SK-N-SH (cell line): ENCODE measurements around the gene DAB2IP. TPM values are rescaled to one million over a fixed set of nuclear protein-coding genes. Genes with fewer than 3 reads are reported as not detected.

Source experiments
- CTCF ChIA-PET: fragments of 300-600, 350-600 bp; formaldehyde crosslinking; extraction: SDS; loops from one replicate; lab custom pipeline; 2021; lab: Yijun Ruan, JAX
- POLR2A ChIA-PET: fragments of 350-600 bp; sonication (Branson Sonifier 250); formaldehyde crosslinking; extraction: SDS; loops from one replicate; lab custom pipeline; 2020; ENCODE audit warnings: antibody characterized with exemption, inconsistent platforms; lab: Yijun Ruan, JAX
- DNase-seq: peaks from one replicate; pipeline ENCODE4 v3.0.0; 2012
- H2AFZ ChIP-seq: fragments of 200-600 bp; sonication (generic); 2 replicates; pipeline ENCODE4 v1.8.1; 2016; ENCODE audit warnings: antibody characterized with exemption, mild to moderate bottlenecking, low read depth
- H3F3A ChIP-seq: fragments of 200-600 bp; sonication (generic); replicated peaks from 2 replicates; pipeline ENCODE3; 2016; ENCODE audit warnings: antibody characterized with exemption, mild to moderate bottlenecking; ENCODE audit not compliant: insufficient read depth
- H3K27ac ChIP-seq, 2 experiments: fragments of 200-500 bp in 1 of 2; fragments of 200-600 bp in 1 of 2; sonication (Bioruptor generic) in 1 of 2; sonication (generic), shearing (Covaris generic) in 1 of 2; 2 replicates each; pipeline versions ENCODE4 v1.5.1 to v1.6.1; 2014 to 2016; ENCODE audit warnings: low read depth in 2 of 2, inconsistent platforms in 1 of 2, low read length in 1 of 2, mild to moderate bottlenecking in 1 of 2, mixed read lengths in 1 of 2
- H3K27me3 ChIP-seq: fragments of 200-600 bp; sonication (generic), shearing (Covaris generic); 2 replicates; pipeline ENCODE4 v1.6.1; 2016; ENCODE audit warnings: mixed run types; ENCODE audit not compliant: insufficient read depth
- H3K36me3 ChIP-seq, 2 experiments: fragments of 200-500 bp in 1 of 2; fragments of 200-600 bp in 1 of 2; sonication (Bioruptor generic) in 1 of 2; sonication (generic) in 1 of 2; replicated peaks in 1 of 2; 2 replicates each; pipeline versions ENCODE3 to v1.5.1; 2014 to 2016; ENCODE audit warnings: low read length in 1 of 2, mild to moderate bottlenecking in 1 of 2; ENCODE audit not compliant: insufficient read depth in 2 of 2, control insufficient read depth in 1 of 2
- H3K4me1 ChIP-seq, 2 experiments: fragments of 200-500 bp in 1 of 2; fragments of 200-600 bp in 1 of 2; sonication (Bioruptor generic) in 1 of 2; sonication (generic), shearing (Covaris generic) in 1 of 2; 2 replicates each; pipeline versions ENCODE4 v1.5.1 to v1.6.1; 2014 to 2016; ENCODE audit warnings: low read depth in 1 of 2, low read length in 1 of 2, mixed run types in 1 of 2; ENCODE audit not compliant: insufficient read depth in 2 of 2, control insufficient read depth in 1 of 2
- H3K4me2 ChIP-seq: fragments of 200-600 bp; sonication (generic), shearing (Covaris generic); 2 replicates; pipeline ENCODE4 v1.6.1; 2017; ENCODE audit warnings: mixed run types
- H3K4me3 ChIP-seq, 2 experiments: fragments of 200-500 bp in 1 of 2; fragments of 200-600 bp in 1 of 2; sonication (Bioruptor generic) in 1 of 2; sonication (generic), shearing (Covaris generic) in 1 of 2; 2 replicates each; pipeline versions ENCODE4 v1.5.1 to v1.8.1; 2014 to 2016; ENCODE audit warnings: low read depth in 2 of 2, inconsistent platforms in 1 of 2, low read length in 1 of 2, mild to moderate bottlenecking in 1 of 2, mixed read lengths in 1 of 2, moderate library complexity in 1 of 2
- H3K79me2 ChIP-seq: fragments of 200-600 bp; sonication (generic); 2 replicates; pipeline ENCODE4 v1.8.1; 2017; ENCODE audit warnings: mild to moderate bottlenecking; ENCODE audit not compliant: insufficient read depth
- H3K9ac ChIP-seq: fragments of 200-600 bp; sonication (generic); 2 replicates; pipeline ENCODE4 v1.6.1; 2017; ENCODE audit warnings: mixed run types
- H3K9me2 ChIP-seq: fragments of 200-600 bp; sonication (generic); 2 replicates; pipeline ENCODE4 v1.6.1; 2017; ENCODE audit warnings: mixed run types
- H3K9me3 ChIP-seq: fragments of 200-600 bp; sonication (generic); 2 replicates; pipeline ENCODE4 v1.6.1; 2017; ENCODE audit warnings: mixed run types, mild to moderate bottlenecking, moderate library complexity
- H4K20me1 ChIP-seq: fragments of 200-600 bp; sonication (generic); 2 replicates; pipeline ENCODE4 v1.6.1; 2017; ENCODE audit warnings: mild to moderate bottlenecking, mixed run types; ENCODE audit not compliant: insufficient read depth
- EP300 ChIP-seq, 2 experiments: IDR thresholded peaks; 2 replicates each; pipeline versions ENCODE4 v1.4.0 to v1.6.1; 2012; ENCODE audit warnings: borderline replicate concordance in 1 of 2, low read depth in 1 of 2, low read length in 1 of 2
- EZH2phosphoT487 ChIP-seq: fragments of 200-600 bp; sonication (generic); IDR thresholded peaks from 2 replicates; pipeline ENCODE4 v1.6.1; 2017; ENCODE audit warnings: low read depth, mixed run types, mild to moderate bottlenecking, antibody characterized with exemption, moderate library complexity, borderline replicate concordance
- FOXM1 ChIP-seq: IDR thresholded peaks from 2 replicates; pipeline ENCODE4 v1.4.0; 2012; ENCODE audit warnings: low read depth, mild to moderate bottlenecking
- GATA2 ChIP-seq: sonication (generic); formaldehyde crosslinking; IDR thresholded peaks from 2 replicates; pipeline ENCODE4 v1.5.0; 2020; ENCODE audit warnings: mild to moderate bottlenecking, missing genetic modification reagents
- MXI1 ChIP-seq: IDR thresholded peaks from 2 replicates; pipeline ENCODE4 v1.6.1; 2012; ENCODE audit warnings: mild to moderate bottlenecking, low read depth, low read length, improper control_type of control experiment
- RAD21 ChIP-seq: IDR thresholded peaks from 2 replicates; pipeline ENCODE4 v1.6.1; 2012; ENCODE audit warnings: mild to moderate bottlenecking, low read length
- RFX5 ChIP-seq: IDR thresholded peaks from 2 replicates; pipeline ENCODE4 v1.6.1; 2012; ENCODE audit warnings: mild to moderate bottlenecking, improper control_type of control experiment, low read length
- RXRA ChIP-seq: IDR thresholded peaks from 2 replicates; pipeline ENCODE4 v1.4.0; 2012; ENCODE audit warnings: low read depth, mild to moderate bottlenecking, borderline replicate concordance
- TAF1 ChIP-seq: IDR thresholded peaks from 2 replicates; pipeline ENCODE4 v1.6.1; 2012; ENCODE audit warnings: low read depth, mild to moderate bottlenecking, low read length, moderate library complexity, borderline replicate concordance
- TEAD4 ChIP-seq: IDR thresholded peaks from 2 replicates; pipeline ENCODE4 v1.4.0; 2012; ENCODE audit warnings: mild to moderate bottlenecking, borderline replicate concordance; ENCODE audit not compliant: insufficient read depth
- YY1 ChIP-seq: IDR thresholded peaks from 2 replicates; pipeline ENCODE4 v1.4.0; 2012; ENCODE audit warnings: low read depth, mild to moderate bottlenecking
- WGBS: methylation state at CpG from one replicate; pipeline ENCODE4 v1.1.6; 2017; ENCODE audit warnings: low lambda C conversion rate; 5-methylcytosine and 5-hydroxymethylcytosine counted together
- polyA plus RNA-seq, 3 experiments: library from polyadenylated mRNA; depleted of rRNA; stranded (reverse); fragments of >200 nt; gene quantifications; 2 replicates each; pipeline ENCODE4 v1.2.3, GENCODE V29; 2012
- TF ChIP-seq, protein P1 (sequence below): IDR thresholded peaks from 2 replicates; pipeline ENCODE4 v1.4.0; 2012; ENCODE audit warnings: low read depth, borderline replicate concordance
- TF ChIP-seq, protein P2 (sequence below): IDR thresholded peaks from 2 replicates; pipeline ENCODE4 v1.4.0; 2012; ENCODE audit warnings: low read depth, borderline replicate concordance

DAB2IP gene
- polyA plus RNA-seq, 1 of the 3 experiments (the other 2 are of a cell fraction) = 21.4 TPM

DNA sequence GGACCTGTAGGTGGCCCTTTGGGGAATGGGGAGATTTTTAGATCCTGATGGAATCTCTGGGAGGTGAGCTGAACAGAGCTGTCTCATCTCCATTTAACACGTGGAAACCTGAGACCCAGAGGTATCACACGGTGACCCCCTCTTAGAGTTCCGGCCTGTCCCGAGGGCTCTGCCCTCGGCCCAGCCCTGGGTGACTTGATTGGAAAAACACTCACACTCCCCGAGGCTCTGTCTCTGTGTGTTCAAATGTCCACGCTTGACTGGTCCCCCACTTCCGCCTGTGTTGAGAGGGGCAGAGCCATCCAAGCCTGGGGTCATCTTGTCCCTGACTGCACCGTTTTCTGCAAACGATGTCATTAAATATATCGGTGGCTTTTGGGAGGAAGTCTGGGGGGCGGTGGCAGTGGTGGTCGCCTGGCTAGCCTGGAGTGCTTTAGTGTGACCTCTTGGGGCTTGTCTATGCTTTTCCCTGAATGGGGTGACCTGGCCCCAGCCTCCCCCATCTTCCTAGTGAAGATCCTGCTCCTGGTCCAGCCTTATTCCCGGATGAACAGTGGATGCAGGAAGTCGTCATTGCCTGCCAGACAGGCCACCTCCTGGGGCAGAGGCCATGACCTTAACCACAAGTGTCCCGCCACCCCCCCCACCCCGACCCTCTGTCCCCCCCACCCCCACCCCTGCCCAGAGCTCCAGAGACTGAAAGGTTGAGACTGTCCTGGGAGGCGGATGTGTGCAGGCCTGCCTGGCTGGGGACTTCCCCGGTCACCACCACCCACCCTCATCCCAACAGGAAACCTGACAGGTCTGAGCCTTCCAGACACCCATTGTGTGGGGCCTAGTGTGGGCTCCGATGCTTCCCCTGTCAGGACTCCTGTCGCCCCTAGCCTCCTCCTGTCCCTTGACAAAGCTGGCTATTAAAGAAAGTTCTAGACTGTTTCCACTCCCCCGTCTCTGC is 5.3 kb upstream of the DAB2IP start:
- no peak overlapping the region for H3K4me3 ChIP-seq
- H3K4me2 ChIP-seq = no peak overlapping the region
- H3K9me2 ChIP-seq = no peaks in the 10 kb centered on the region
- no peaks in the 10 kb centered on the region for H4K20me1 ChIP-seq
- no peak overlapping the region for H3K9ac ChIP-seq
- H3K27me3 ChIP-seq = no peaks in the 10 kb centered on the region
- TF ChIP-seq TEAD4 (no peak), YY1 (no peak)
- TF ChIP-seq, protein P1, sequence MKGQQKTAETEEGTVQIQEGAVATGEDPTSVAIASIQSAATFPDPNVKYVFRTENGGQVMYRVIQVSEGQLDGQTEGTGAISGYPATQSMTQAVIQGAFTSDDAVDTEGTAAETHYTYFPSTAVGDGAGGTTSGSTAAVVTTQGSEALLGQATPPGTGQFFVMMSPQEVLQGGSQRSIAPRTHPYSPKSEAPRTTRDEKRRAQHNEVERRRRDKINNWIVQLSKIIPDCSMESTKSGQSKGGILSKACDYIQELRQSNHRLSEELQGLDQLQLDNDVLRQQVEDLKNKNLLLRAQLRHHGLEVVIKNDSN = no peak
- TF ChIP-seq, protein P2, sequence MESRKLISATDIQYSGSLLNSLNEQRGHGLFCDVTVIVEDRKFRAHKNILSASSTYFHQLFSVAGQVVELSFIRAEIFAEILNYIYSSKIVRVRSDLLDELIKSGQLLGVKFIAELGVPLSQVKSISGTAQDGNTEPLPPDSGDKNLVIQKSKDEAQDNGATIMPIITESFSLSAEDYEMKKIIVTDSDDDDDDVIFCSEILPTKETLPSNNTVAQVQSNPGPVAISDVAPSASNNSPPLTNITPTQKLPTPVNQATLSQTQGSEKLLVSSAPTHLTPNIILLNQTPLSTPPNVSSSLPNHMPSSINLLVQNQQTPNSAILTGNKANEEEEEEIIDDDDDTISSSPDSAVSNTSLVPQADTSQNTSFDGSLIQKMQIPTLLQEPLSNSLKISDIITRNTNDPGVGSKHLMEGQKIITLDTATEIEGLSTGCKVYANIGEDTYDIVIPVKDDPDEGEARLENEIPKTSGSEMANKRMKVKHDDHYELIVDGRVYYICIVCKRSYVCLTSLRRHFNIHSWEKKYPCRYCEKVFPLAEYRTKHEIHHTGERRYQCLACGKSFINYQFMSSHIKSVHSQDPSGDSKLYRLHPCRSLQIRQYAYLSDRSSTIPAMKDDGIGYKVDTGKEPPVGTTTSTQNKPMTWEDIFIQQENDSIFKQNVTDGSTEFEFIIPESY = no peak
- H3K4me1 ChIP-seq = peaks cover 12 to 65% of the 10 kb centered on the region in 2 experiments
- peaks cover 2% of the 10 kb centered on the region for H3F3A ChIP-seq
- H2AFZ ChIP-seq = no peak overlapping the region
- no peaks in the 10 kb centered on the region for H3K9me3 ChIP-seq
- no peaks in the 10 kb centered on the region for H3K79me2 ChIP-seq
- peak overlapping the region in 1 of 2 experiments; percentile 72; a peak in 2 of 4 replicates for H3K27ac ChIP-seq
- ChIA-PET POLR2A (no interaction called here), CTCF (interaction anchor here (1.6 to 4.5 kb wide), 4 partner anchors 8 to 289 kb away, joined by 4 to 19 read pairs (median 8); no protein-coding TSS in a partner anchor)
- H3K36me3 ChIP-seq = no peaks in the 10 kb centered on the region
- 91% methylated on average over 17 of the region's 22 CpGs for WGBS
- DNase-seq = no peak

DNA sequence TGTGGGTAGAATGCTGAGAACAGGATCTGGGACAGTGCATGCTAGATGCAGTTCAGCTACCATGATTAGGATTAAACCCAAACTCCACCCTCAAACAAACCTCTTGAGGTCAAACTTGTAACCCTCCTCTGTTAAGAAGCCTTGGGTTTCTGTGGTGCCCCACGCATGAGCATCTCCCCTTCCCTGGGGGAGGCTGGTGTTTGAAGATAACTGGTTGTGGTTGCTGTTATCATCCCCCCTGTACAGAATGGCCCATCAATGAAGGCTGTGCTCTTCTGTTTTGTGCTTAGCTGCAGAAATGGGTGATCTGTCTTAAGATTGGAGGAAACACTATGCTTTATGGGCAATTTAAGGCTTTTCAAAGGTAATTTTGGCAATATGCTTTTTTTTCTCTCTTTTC is 4.4 kb upstream of the DAB2IP start:
- CTCF ChIA-PET = interaction anchor here (1.3 to 4.5 kb wide), 4 partner anchors 9 to 101 kb away, joined by 3 to 19 read pairs (median 8); no protein-coding TSS in a partner anchor

More for the DNA sequence above, 4.4 kb upstream of the DAB2IP start:
- H3K36me3 ChIP-seq = no peaks in the 10 kb centered on the region
- DNase-seq = no peak
- H3K4me1 ChIP-seq = peaks cover 12 to 66% of the 10 kb centered on the region in 2 experiments
- WGBS = 100% methylated on average over 1 of the region's 1 CpG
- no peak overlapping the region for H3K4me3 ChIP-seq
- no peaks in the 10 kb centered on the region for H3K79me2 ChIP-seq
- no peaks in the 10 kb centered on the region for H3K27me3 ChIP-seq
- H3K9me2 ChIP-seq = no peaks in the 10 kb centered on the region
- H3K4me2 ChIP-seq = no peak overlapping the region
- no peak overlapping the region for H3K9ac ChIP-seq
- no peaks in the 10 kb centered on the region for H3K9me3 ChIP-seq
- peak overlapping the region in 1 of 2 experiments; percentile 56; a peak in 2 of 4 replicates for H3K27ac ChIP-seq
- no peak for TF ChIP-seq EZH2phosphoT487
- TF ChIP-seq FOXM1 = no peak
- TF ChIP-seq MXI1 = no peak
- TF ChIP-seq EP300 (IDR thresholded peaks at IDR 0.05; ENCODE audit: borderline replicate concordance in 1 of 2, low read depth in 1 of 2, low read length in 1 of 2) = no peak
- no peak for TF ChIP-seq TEAD4
- TF ChIP-seq TAF1 = no peak
- TF ChIP-seq, protein P2 = no peak
- no peak for TF ChIP-seq RFX5
- no peak for TF ChIP-seq RAD21
- no peak for TF ChIP-seq RXRA
- no peak for TF ChIP-seq GATA2
- TF ChIP-seq, all 33 proteins: peak for 0
- no peaks in the 10 kb centered on the region for H3F3A ChIP-seq
- H2AFZ ChIP-seq = no peak overlapping the region
- POLR2A ChIA-PET = no interaction called here
- no peaks in the 10 kb centered on the region for H4K20me1 ChIP-seq
